Brain microvascular endothelial cell (primary cell): ENCODE measurements around the gene ST3GAL3.

Source experiments
- DNase-seq: peaks from one replicate; pipeline ENCODE4 v3.0.0-alpha.2; 2020
- H3K27ac ChIP-seq: fragments of 250-450 bp; sonication (Bioruptor Pico); 2 replicates; pipeline ENCODE4 v1.5.1; 2020; ENCODE audit warnings: mild to moderate bottlenecking, moderate library complexity
- H3K27me3 ChIP-seq: fragments of 250-450 bp; sonication (Bioruptor Pico); replicated peaks from 2 replicates; pipeline ENCODE4 v1.5.1; 2020; ENCODE audit warnings: mild to moderate bottlenecking
- H3K36me3 ChIP-seq: fragments of 250-450 bp; sonication (Bioruptor Pico); replicated peaks from 2 replicates; pipeline ENCODE4 v1.5.1; 2020; ENCODE audit warnings: mild to moderate bottlenecking
- H3K4me3 ChIP-seq: 2 replicates; pipeline ENCODE4 v1.5.1; 2011; ENCODE audit warnings: low read depth, mild to moderate bottlenecking, control low read depth, low read length, moderate library complexity
- CTCF ChIP-seq: IDR thresholded peaks from 2 replicates; pipeline ENCODE4 v1.5.1; 2011; ENCODE audit warnings: low read depth, mild to moderate bottlenecking, moderate library complexity, low read length, control low read depth, inconsistent platforms; ENCODE audit errors: missing control alignments
- in situ Hi-C: cut with HindIII; loops from 2 replicates; pipeline ENCODE4 v1.10.0; 2017; ENCODE audit warnings: low sequenced_read_pairs, low pct_ligation_motif_present

The ST3GAL3 gene

GRCh38 chr1:43913051-43913501 is 205.7 kb downstream of the ST3GAL3 start:
- no peaks in the 10 kb centered on the region for H3K36me3 ChIP-seq
- TF ChIP-seq CTCF: no peak
- H3K27ac ChIP-seq: no peak overlapping the region
- no peaks in the 10 kb centered on the region for H3K27me3 ChIP-seq
- no peak for DNase-seq
- in situ Hi-C loops: no loop called here
- H3K4me3 ChIP-seq: no peak overlapping the region

- DNase-seq: no peak
- H3K36me3 ChIP-seq: no peaks in the 10 kb centered on the region
- in situ Hi-C loops: no loop called here
- no peak overlapping the region for H3K4me3 ChIP-seq
- no peak overlapping the region for H3K27ac ChIP-seq
- TF ChIP-seq CTCF: no peak
- no peaks in the 10 kb centered on the region for H3K27me3 ChIP-seq
These were observed 206.5 kb downstream of the ST3GAL3 start for GRCh38 chr1:43913666-43914360.

GRCh38 chr1:43914576-43915525 is 207.5 kb downstream of the ST3GAL3 start:
- no peak for DNase-seq
- in situ Hi-C loops: no loop called here
- no peak for TF ChIP-seq CTCF
- no peak overlapping the region for H3K27ac ChIP-seq
- H3K4me3 ChIP-seq: no peak overlapping the region
- H3K36me3 ChIP-seq: no peaks in the 10 kb centered on the region
- H3K27me3 ChIP-seq: no peaks in the 10 kb centered on the region

GRCh38 chr1:43919906-43920305 is 212.6 kb downstream of the ST3GAL3 start:
- Histone ChIP-seq H3K27ac (no peak overlapping the region), H3K4me3 (no peak overlapping the region), H3K36me3 (no peaks in the 10 kb centered on the region), H3K27me3 (no peaks in the 10 kb centered on the region)
- TF ChIP-seq CTCF: no peak
- in situ Hi-C loops: no loop called here
- DNase-seq: no peak

- no peaks in the 10 kb centered on the region for H3K36me3 ChIP-seq
- in situ Hi-C loops: no loop called here
- TF ChIP-seq CTCF: no peak
- no peak for DNase-seq
- no peak overlapping the region for H3K27ac ChIP-seq
- H3K4me3 ChIP-seq: no peak overlapping the region
- no peaks in the 10 kb centered on the region for H3K27me3 ChIP-seq
These were observed 213.7 kb downstream of the ST3GAL3 start for GRCh38 chr1:43921022-43921421.
